T1000 (cell line): ENCODE results near the gene DDX10.

Experiments used
- DNase-seq: peaks from one replicate; lab custom pipeline; 2025; ENCODE audit warnings: mixed read lengths; lab: John Stamatoyannopoulos, UW

The DDX10 gene

GRCh38 chr11:108939135-108939534 lies 274.3 kb downstream of the DDX10 start:
- DNase-seq, result no peak

GRCh38 chr11:108943853-108944252 lies 279.0 kb downstream of the DDX10 start:
- no peak for DNase-seq

GRCh38 chr11:108944471-108945178 lies 279.8 kb downstream of the DDX10 start:
- DNase-seq, result no peak

- DNase-seq, result no peak
Observed at GRCh38 chr11:108945341-108945740, 280.5 kb downstream of the DDX10 start.

- DNase-seq, result no peak
Observed at GRCh38 chr11:108947654-108948570, 283.0 kb downstream of the DDX10 start.

GRCh38 chr11:108958368-108959104 lies 293.7 kb downstream of the DDX10 start:
- DNase-seq, result no peak

- no peak for DNase-seq
Observed at GRCh38 chr11:108959105-108959761, 294.4 kb downstream of the DDX10 start.

- no peak for DNase-seq
Observed at GRCh38 chr11:108959874-108960273, 295.0 kb downstream of the DDX10 start.

GRCh38 chr11:108960501-108960900 lies 295.6 kb downstream of the DDX10 start:
- no peak for DNase-seq

- no peak for DNase-seq
Observed at GRCh38 chr11:108961095-108961494, 296.2 kb downstream of the DDX10 start.

GRCh38 chr11:108963118-108963517 lies 298.2 kb downstream of the DDX10 start:
- DNase-seq, result no peak

GRCh38 chr11:108965306-108966001 lies 300.6 kb downstream of the DDX10 start:
- no peak for DNase-seq

- DNase-seq, result no peak
Observed at GRCh38 chr11:108966206-108966605, 301.3 kb downstream of the DDX10 start.

GRCh38 chr11:108966978-108967377 lies 302.1 kb downstream of the DDX10 start:
- DNase-seq, result no peak

- no peak for DNase-seq
Observed at GRCh38 chr11:108967571-108967970, 302.7 kb downstream of the DDX10 start.

- no peak for DNase-seq
Observed at GRCh38 chr11:108970221-108970991, 305.5 kb downstream of the DDX10 start.

- peak; percentile 40 for DNase-seq
Observed at GRCh38 chr11:108973402-108974162, 308.7 kb downstream of the DDX10 start.

- DNase-seq, result no peak
Observed at GRCh38 chr11:108975026-108975425, 310.2 kb downstream of the DDX10 start.

- DNase-seq, result no peak
Observed at GRCh38 chr11:108975641-108976071, 310.8 kb downstream of the DDX10 start.
